Peyer's patch (tissue), 4 donors: ENCODE results near the gene PDE4D. TPM values are rescaled to one million over a fixed set of nuclear protein-coding genes. Genes with fewer than 3 reads are reported as not detected.

Experiments
- DNase-seq, 3 donors: peaks; one replicate each; pipeline ENCODE4 v3.0.0-alpha.2; 2017 to 2019
- H3K27ac ChIP-seq, 4 donors: fragments of 200-600 bp; sonication (generic); one replicate each; pipeline ENCODE4 v1.5.1; 2016 to 2019
- H3K27me3 ChIP-seq, 2 donors: fragments of 200-600 bp; sonication (generic); one replicate each; pipeline ENCODE4 v1.5.1; 2019
- H3K36me3 ChIP-seq, 3 donors: fragments of 200-600 bp; sonication (generic); one replicate each; pipeline ENCODE4 v1.5.1; 2016 to 2019
- H3K4me1 ChIP-seq, 4 donors: fragments of 200-600 bp; sonication (generic); one replicate each; pipeline ENCODE4 v1.5.1; 2016 to 2019
- H3K4me3 ChIP-seq, 4 donors: fragments of 200-600 bp; sonication (generic); 1 replicate in 3 of 4; 2 replicates in 1 of 4; pipeline ENCODE4 v1.5.1; 2016 to 2019; ENCODE audit warnings: mild to moderate bottlenecking in 1 of 4
- H3K9me3 ChIP-seq, 4 donors: fragments of 200-600 bp; sonication (generic); one replicate each; pipeline ENCODE4 v1.5.1; 2016 to 2019; ENCODE audit warnings: mild to moderate bottlenecking in 1 of 4
- CTCF ChIP-seq, 6 experiments: fragments of 450-650 bp in 4 of 6; fragments of 200-600 bp in 2 of 6; sonication (generic) in 1 of 6; IDR thresholded peaks; one replicate each; pipeline ENCODE4 v1.5.1; 2017 to 2019; ENCODE audit warnings: antibody characterized with exemption in 6 of 6, mild to moderate bottlenecking in 3 of 6, moderate library complexity in 1 of 6
- POLR2A ChIP-seq, 2 donors: fragments of 450-650 bp; IDR thresholded peaks; one replicate each; pipeline ENCODE4 v1.5.1; 2017; ENCODE audit warnings: antibody characterized with exemption in 2 of 2, mild to moderate bottlenecking in 2 of 2, moderate library complexity in 2 of 2
- total RNA-seq, 4 donors: library from RNA; depleted of rRNA; stranded (reverse); fragments of >200 nt; gene quantifications; one replicate each; pipeline ENCODE4 v1.1.0, GENCODE V29; 2016

PDE4D gene
- total RNA-seq, 4 donors from 2014 or later: 19.8 to 89.1 (median 43.9) TPM

- H3K4me1 ChIP-seq: no peaks in the 10 kb centered on the region
- no peak for TF ChIP-seq CTCF (IDR thresholded peaks at IDR 0.05)
- no peak for TF ChIP-seq POLR2A (IDR thresholded peaks at IDR 0.05)
Measured at GRCh38 chr5:58932057-58932612, 961.4 kb downstream of the PDE4D start.

GRCh38 chr5:58930520-58930919 is 963.0 kb downstream of the PDE4D start:
- Histone ChIP-seq H3K27ac (no peak overlapping the region), H3K36me3 (no peaks in the 10 kb centered on the region), H3K4me1 (no peaks in the 10 kb centered on the region), H3K27me3 (no peaks in the 10 kb centered on the region), H3K9me3 (no peaks in the 10 kb centered on the region), H3K4me3 (no peak overlapping the region)
- TF ChIP-seq POLR2A (IDR thresholded peaks at IDR 0.05) (no peak), CTCF (IDR thresholded peaks at IDR 0.05) (no peak)
- no peak for DNase-seq

More at GRCh38 chr5:58932057-58932612, 961.4 kb downstream of the PDE4D start:
- DNase-seq: no peak
- Histone ChIP-seq H3K27me3 (no peaks in the 10 kb centered on the region), H3K27ac (no peak overlapping the region), H3K4me3 (no peak overlapping the region), H3K9me3 (no peaks in the 10 kb centered on the region), H3K36me3 (no peaks in the 10 kb centered on the region)

- H3K9me3 ChIP-seq: no peaks in the 10 kb centered on the region
- TF ChIP-seq POLR2A (IDR thresholded peaks at IDR 0.05) (no peak), CTCF (IDR thresholded peaks at IDR 0.05) (no peak)
- H3K4me3 ChIP-seq: no peak overlapping the region
Measured at GRCh38 chr5:58929726-58930125, 963.8 kb downstream of the PDE4D start.

GRCh38 chr5:58927938-58928337 is 965.6 kb downstream of the PDE4D start:
- Histone ChIP-seq H3K4me3 (no peak overlapping the region), H3K27ac (no peak overlapping the region), H3K4me1 (no peaks in the 10 kb centered on the region), H3K36me3 (no peaks in the 10 kb centered on the region), H3K9me3 (no peaks in the 10 kb centered on the region), H3K27me3 (no peaks in the 10 kb centered on the region)
- no peak for DNase-seq
- TF ChIP-seq POLR2A (IDR thresholded peaks at IDR 0.05) (no peak), CTCF (IDR thresholded peaks at IDR 0.05) (no peak)

More at GRCh38 chr5:58929726-58930125, 963.8 kb downstream of the PDE4D start:
- H3K27ac ChIP-seq: no peak overlapping the region
- H3K4me1 ChIP-seq: no peaks in the 10 kb centered on the region
- H3K27me3 ChIP-seq: no peaks in the 10 kb centered on the region
- no peak for DNase-seq
- no peaks in the 10 kb centered on the region for H3K36me3 ChIP-seq

- no peaks in the 10 kb centered on the region for H3K9me3 ChIP-seq
- TF ChIP-seq CTCF (IDR thresholded peaks at IDR 0.05) (no peak), POLR2A (IDR thresholded peaks at IDR 0.05) (no peak)
- H3K4me1 ChIP-seq: no peaks in the 10 kb centered on the region
- H3K4me3 ChIP-seq: no peak overlapping the region
- no peak for DNase-seq
- H3K36me3 ChIP-seq: no peaks in the 10 kb centered on the region
- no peaks in the 10 kb centered on the region for H3K27me3 ChIP-seq
- H3K27ac ChIP-seq: no peak overlapping the region
Measured at GRCh38 chr5:58927181-58927580, 966.3 kb downstream of the PDE4D start.

- H3K4me3 ChIP-seq: no peak overlapping the region
- H3K27ac ChIP-seq: no peak overlapping the region
- TF ChIP-seq CTCF (IDR thresholded peaks at IDR 0.05) (no peak), POLR2A (IDR thresholded peaks at IDR 0.05) (no peak)
- H3K4me1 ChIP-seq: no peaks in the 10 kb centered on the region
- DNase-seq: no peak
- no peaks in the 10 kb centered on the region for H3K27me3 ChIP-seq
- no peaks in the 10 kb centered on the region for H3K36me3 ChIP-seq
- no peaks in the 10 kb centered on the region for H3K9me3 ChIP-seq
Measured at GRCh38 chr5:58926541-58926935, 967.0 kb downstream of the PDE4D start.
